KMS-11 (cell line): Measurements from ENCODE around the gene EPHB1.
"Not testable (repeated sequence)": the region's sequence is repeated elsewhere in the genome, so short reads cannot be mapped to it uniquely, and the experiment has no call there.

ENCODE experiments used
- H2AFZ ChIP-seq: fragments of 200-600 bp; sonication (generic); 2 replicates; pipeline ENCODE4 v1.6.1; 2016; ENCODE audit warnings: antibody characterized with exemption, mixed run types, low read depth
- H3K27ac ChIP-seq: fragments of 200-600 bp; sonication (generic); 2 replicates; pipeline ENCODE4 v1.6.1; 2016; ENCODE audit warnings: mild to moderate bottlenecking, mixed run types
- H3K27me3 ChIP-seq: fragments of 200-600 bp; sonication (generic); 2 replicates; pipeline ENCODE4 v1.6.1; 2017; ENCODE audit warnings: mild to moderate bottlenecking, low read depth, mixed run types, moderate library complexity; ENCODE audit not compliant: insufficient read depth
- H3K36me3 ChIP-seq: fragments of 200-600 bp; sonication (generic); 2 replicates; pipeline ENCODE4 v1.6.1; 2017; ENCODE audit warnings: mild to moderate bottlenecking, mixed run types; ENCODE audit not compliant: insufficient read depth
- H3K4me1 ChIP-seq: fragments of 200-600 bp; sonication (generic); 2 replicates; pipeline ENCODE4 v1.6.1; 2016; ENCODE audit warnings: mild to moderate bottlenecking, low read depth, mixed run types; ENCODE audit not compliant: poor library complexity, severe bottlenecking
- H3K4me2 ChIP-seq: fragments of 200-600 bp; sonication (generic); 2 replicates; pipeline ENCODE4 v1.7.0; 2016; ENCODE audit warnings: mild to moderate bottlenecking, mixed run types
- H3K4me3 ChIP-seq: fragments of 200-600 bp; sonication (generic); IDR thresholded peaks from 2 replicates; pipeline ENCODE4 v1.6.1; 2017; ENCODE audit warnings: low read depth, low read length, mixed read lengths; ENCODE audit not compliant: insufficient read depth
- H3K79me2 ChIP-seq: fragments of 200-600 bp; sonication (generic); 2 replicates; pipeline ENCODE4 v1.6.1; 2016; ENCODE audit warnings: low read depth, mixed run types; ENCODE audit not compliant: insufficient read depth
- H3K9ac ChIP-seq: fragments of 200-600 bp; sonication (generic); 2 replicates; pipeline ENCODE4 v1.6.1; 2016; ENCODE audit warnings: mild to moderate bottlenecking, mixed run types
- H4K20me1 ChIP-seq: fragments of 200-600 bp; sonication (generic); 2 replicates; pipeline ENCODE4 v1.6.1; 2016; ENCODE audit warnings: mild to moderate bottlenecking, mixed run types; ENCODE audit not compliant: insufficient read depth
- TF ChIP-seq, protein P1 (sequence below): fragments of 200-600 bp; sonication (generic); conservative IDR thresholded peaks from 2 replicates; pipeline ENCODE4 v1.6.1; 2017; ENCODE audit warnings: low read depth, mild to moderate bottlenecking, antibody characterized with exemption, low read length, moderate library complexity, mixed read lengths

The EPHB1 gene

DNA sequence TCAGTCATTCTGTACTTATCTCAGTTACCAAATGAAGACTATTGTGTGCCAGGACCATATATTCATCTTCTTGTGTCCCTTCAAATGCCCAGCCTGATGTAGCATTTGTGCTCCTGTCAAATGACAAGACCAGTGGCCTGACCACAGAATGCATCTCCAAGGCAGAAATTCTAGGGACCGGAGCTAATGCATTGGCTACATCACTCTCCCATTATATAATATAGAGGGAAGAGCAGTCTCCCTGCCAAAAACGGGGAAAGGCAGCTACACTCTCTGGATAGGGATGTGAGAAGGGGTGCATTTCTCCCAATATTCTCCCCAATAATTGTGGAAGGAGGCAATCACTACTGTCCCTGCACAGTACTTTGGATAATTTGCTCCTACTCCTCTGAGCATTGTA lies 312.0 kb downstream of the EPHB1 start:
- H4K20me1 ChIP-seq: no peaks in the 10 kb centered on the region
- H3K27ac ChIP-seq: no peak overlapping the region
- H3K9ac ChIP-seq: no peak overlapping the region
- no peak overlapping the region for H3K4me3 ChIP-seq
- H3K4me2 ChIP-seq: no peak overlapping the region
- no peak overlapping the region for H2AFZ ChIP-seq
- no peaks in the 10 kb centered on the region for H3K36me3 ChIP-seq
- no peaks in the 10 kb centered on the region for H3K79me2 ChIP-seq
- TF ChIP-seq, protein P1, sequence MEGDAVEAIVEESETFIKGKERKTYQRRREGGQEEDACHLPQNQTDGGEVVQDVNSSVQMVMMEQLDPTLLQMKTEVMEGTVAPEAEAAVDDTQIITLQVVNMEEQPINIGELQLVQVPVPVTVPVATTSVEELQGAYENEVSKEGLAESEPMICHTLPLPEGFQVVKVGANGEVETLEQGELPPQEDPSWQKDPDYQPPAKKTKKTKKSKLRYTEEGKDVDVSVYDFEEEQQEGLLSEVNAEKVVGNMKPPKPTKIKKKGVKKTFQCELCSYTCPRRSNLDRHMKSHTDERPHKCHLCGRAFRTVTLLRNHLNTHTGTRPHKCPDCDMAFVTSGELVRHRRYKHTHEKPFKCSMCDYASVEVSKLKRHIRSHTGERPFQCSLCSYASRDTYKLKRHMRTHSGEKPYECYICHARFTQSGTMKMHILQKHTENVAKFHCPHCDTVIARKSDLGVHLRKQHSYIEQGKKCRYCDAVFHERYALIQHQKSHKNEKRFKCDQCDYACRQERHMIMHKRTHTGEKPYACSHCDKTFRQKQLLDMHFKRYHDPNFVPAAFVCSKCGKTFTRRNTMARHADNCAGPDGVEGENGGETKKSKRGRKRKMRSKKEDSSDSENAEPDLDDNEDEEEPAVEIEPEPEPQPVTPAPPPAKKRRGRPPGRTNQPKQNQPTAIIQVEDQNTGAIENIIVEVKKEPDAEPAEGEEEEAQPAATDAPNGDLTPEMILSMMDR: no peak
- H3K4me1 ChIP-seq: no peaks in the 10 kb centered on the region
- H3K27me3 ChIP-seq: no peaks in the 10 kb centered on the region

DNA sequence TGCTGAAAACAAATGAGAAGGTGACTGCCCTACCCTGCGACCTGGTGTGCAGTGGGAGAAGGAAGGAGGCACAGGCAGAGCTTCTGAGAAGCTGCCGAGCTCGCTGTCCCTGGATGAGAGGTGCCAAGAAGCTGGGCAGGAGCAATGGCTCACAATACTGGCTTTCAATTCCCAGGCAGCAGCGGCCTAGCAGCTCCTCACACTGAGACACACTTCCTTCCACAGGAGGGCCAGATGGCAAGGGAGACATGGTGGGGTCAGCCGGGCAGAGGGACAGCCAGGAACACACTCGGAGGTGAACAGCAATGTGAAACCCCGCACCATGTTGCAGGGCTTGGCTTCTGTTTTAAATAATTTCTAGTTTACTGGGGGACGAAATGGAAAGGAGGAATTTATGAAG lies 314.6 kb downstream of the EPHB1 start:
- no peak overlapping the region for H2AFZ ChIP-seq
- H3K27me3 ChIP-seq: no peaks in the 10 kb centered on the region
- H3K79me2 ChIP-seq: no peaks in the 10 kb centered on the region
- H3K36me3 ChIP-seq: no peaks in the 10 kb centered on the region
- H4K20me1 ChIP-seq: no peaks in the 10 kb centered on the region
- no peak overlapping the region for H3K4me3 ChIP-seq
- no peak overlapping the region for H3K4me2 ChIP-seq
- TF ChIP-seq, protein P1: no peak
- no peak overlapping the region for H3K27ac ChIP-seq
- H3K9ac ChIP-seq: no peak overlapping the region
- no peaks in the 10 kb centered on the region for H3K4me1 ChIP-seq

DNA sequence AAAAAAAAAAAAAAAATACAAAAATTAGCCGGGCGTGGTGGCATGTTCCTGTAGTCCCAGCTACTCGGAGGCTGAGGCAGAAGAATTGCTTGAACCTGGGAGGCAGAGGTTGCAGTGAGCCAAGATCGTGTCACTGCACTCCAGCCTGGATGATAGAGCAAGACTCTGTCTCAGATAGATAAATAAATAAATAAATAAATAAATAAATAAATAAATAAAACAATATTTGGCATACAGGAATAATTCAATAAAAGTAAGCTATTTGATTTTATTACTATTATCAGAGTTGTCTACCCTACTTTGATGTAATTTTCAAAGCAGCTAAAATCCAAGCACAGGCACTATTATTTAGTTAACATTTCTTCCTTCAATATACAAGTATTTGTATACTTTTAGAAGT lies 319.5 kb downstream of the EPHB1 start:
- H3K27ac ChIP-seq, H3K4me2 ChIP-seq, H3K4me1 ChIP-seq, H2AFZ ChIP-seq, H3K79me2 ChIP-seq, H3K4me3 ChIP-seq, H4K20me1 ChIP-seq, H3K27me3 ChIP-seq, H3K9ac ChIP-seq, H3K36me3 ChIP-seq: not testable (repeated sequence)

DNA sequence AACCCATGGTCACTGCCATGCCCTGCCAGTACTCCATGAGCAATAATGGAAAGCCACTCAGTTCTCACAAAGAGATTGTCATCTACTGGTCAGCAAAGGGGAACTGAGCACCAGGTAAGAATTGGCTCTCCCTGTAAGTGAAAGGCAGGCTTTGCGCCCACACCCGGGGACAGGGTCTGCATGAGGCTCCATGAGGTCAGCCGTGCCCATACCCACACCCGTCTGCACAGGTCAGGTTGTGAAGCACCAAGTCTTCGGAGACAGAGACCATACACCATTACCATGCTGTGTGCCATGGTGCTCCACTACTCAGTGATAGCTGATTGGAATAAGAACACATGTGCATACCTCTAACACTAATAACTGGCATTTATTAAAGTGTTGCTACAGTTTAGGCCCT lies 322.9 kb downstream of the EPHB1 start:
- Histone ChIP-seq H3K4me3 (no peak overlapping the region), H4K20me1 (no peaks in the 10 kb centered on the region), H3K4me1 (no peaks in the 10 kb centered on the region), H3K36me3 (no peaks in the 10 kb centered on the region), H3K79me2 (no peaks in the 10 kb centered on the region), H3K27me3 (no peaks in the 10 kb centered on the region), H3K9ac (no peak overlapping the region), H3K4me2 (no peak overlapping the region), H2AFZ (no peak overlapping the region), H3K27ac (no peak overlapping the region)
- TF ChIP-seq, protein P1: no peak

DNA sequence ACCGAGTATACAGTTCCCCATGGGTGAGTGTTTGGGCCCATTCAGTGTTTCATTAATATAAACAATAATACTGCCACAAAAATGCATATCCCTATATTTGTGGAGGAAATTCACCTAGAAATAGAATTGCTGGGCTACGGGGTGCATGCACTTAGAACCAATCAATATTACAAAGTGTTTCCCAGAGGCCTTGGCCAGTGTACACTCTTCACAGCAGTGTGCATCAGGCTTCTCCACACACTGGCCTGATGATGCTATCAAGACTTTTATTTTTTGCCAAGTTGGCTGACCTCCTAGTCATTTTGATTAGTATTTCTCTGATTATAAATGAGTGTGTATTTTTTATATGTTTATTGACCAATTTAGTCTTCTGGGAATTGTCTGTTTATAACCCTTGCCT lies 323.7 kb downstream of the EPHB1 start:
- no peak overlapping the region for H2AFZ ChIP-seq
- no peaks in the 10 kb centered on the region for H3K36me3 ChIP-seq
- TF ChIP-seq, protein P1: no peak
- H3K4me2 ChIP-seq: no peak overlapping the region
- H3K9ac ChIP-seq: no peak overlapping the region
- no peaks in the 10 kb centered on the region for H3K4me1 ChIP-seq
- no peaks in the 10 kb centered on the region for H3K79me2 ChIP-seq
- H3K27ac ChIP-seq: no peak overlapping the region
- H4K20me1 ChIP-seq: no peaks in the 10 kb centered on the region
- H3K4me3 ChIP-seq: no peak overlapping the region
- H3K27me3 ChIP-seq: no peaks in the 10 kb centered on the region
